ENCODE results near the gene CHRNA9. TPM values are rescaled to one million over a fixed set of nuclear protein-coding genes. Genes with fewer than 3 reads are reported as not detected.

The CHRNA9 gene
- total RNA-seq, 1 experiment from 2014 or later: 1.2 TPM

- H3K4me3 Mint-ChIP-seq: no peak overlapping the region
- no peaks in the 10 kb centered on the region for H3K36me3 Mint-ChIP-seq
- no peaks in the 10 kb centered on the region for H3K4me1 Mint-ChIP-seq
- ChIA-PET POLR2A (no interaction called here), CTCF (interaction anchor here (1.0 kb wide), 1 partner anchor 38 kb away, joined by 3 read pairs; no protein-coding TSS in a partner anchor)
- H3K27ac Mint-ChIP-seq: 0 out of 2 replicates have a peak overlapping the region, but pooled peaks have one; percentile 27
- no peak for TF ChIP-seq GABPB1 (CRISPR knock-in tag; IDR thresholded peaks at IDR 0.05)
- TF ChIP-seq NR3C1 (CRISPR knock-in tag; conservative IDR thresholded peaks at IDR 0.05; ENCODE audit: low read depth): no peak
- H3K27me3 Mint-ChIP-seq (ENCODE audit: low read depth): no peaks in the 10 kb centered on the region
- ATAC-seq (no peak), DNase-seq (ENCODE audit: low spot score) (no peak)
- H3K9me3 Mint-ChIP-seq: no peaks in the 10 kb centered on the region
Observed at GRCh38 chr4:40355131-40355530, 20.0 kb downstream of the CHRNA9 start.

GRCh38 chr4:40357738-40358137, 22.6 kb downstream of the CHRNA9 start:
- H3K9me3 Mint-ChIP-seq: peaks cover 12% of the 10 kb centered on the region
- no peak overlapping the region for H3K4me3 Mint-ChIP-seq
- H3K27me3 Mint-ChIP-seq (ENCODE audit: low read depth): no peaks in the 10 kb centered on the region
- ChIA-PET POLR2A (no interaction called here), CTCF (interaction anchor here (2.1 kb wide), 1 partner anchor 41 kb away, joined by 7 read pairs; no protein-coding TSS in a partner anchor)
- peaks cover 7% of the 10 kb centered on the region for H3K36me3 Mint-ChIP-seq
- H3K4me1 Mint-ChIP-seq: no peaks in the 10 kb centered on the region
- no peak overlapping the region; the same call in 1 of the 2 replicates for H3K27ac Mint-ChIP-seq
- ATAC-seq: no peak
- no peak for DNase-seq (ENCODE audit: low spot score)
- TF ChIP-seq ZNF512 (CRISPR knock-in tag; IDR thresholded peaks at IDR 0.05; ENCODE audit: borderline replicate concordance) (no peak), ATF3 (CRISPR knock-in tag; conservative IDR thresholded peaks at IDR 0.05) (no peak), ZNF425 (CRISPR knock-in tag; conservative IDR thresholded peaks at IDR 0.05) (no peak), NR2C2 (CRISPR knock-in tag; IDR thresholded peaks at IDR 0.05) (no peak), ZNF232 (CRISPR knock-in tag; IDR thresholded peaks at IDR 0.05) (no peak), TCF7 (CRISPR knock-in tag; IDR thresholded peaks at IDR 0.05; ENCODE audit: low read depth) (no peak), ZNF138 (CRISPR knock-in tag; conservative IDR thresholded peaks at IDR 0.05) (no peak), E2F4 (CRISPR knock-in tag; IDR thresholded peaks at IDR 0.05; ENCODE audit: borderline replicate concordance, low read depth) (no peak), FOXK1 (CRISPR knock-in tag; IDR thresholded peaks at IDR 0.05) (no peak), JAZF1 (CRISPR knock-in tag; IDR thresholded peaks at IDR 0.05) (no peak), RORB (CRISPR knock-in tag; IDR thresholded peaks at IDR 0.05) (no peak), RELA (CRISPR knock-in tag; IDR thresholded peaks at IDR 0.05; ENCODE audit: borderline replicate concordance) (no peak)

- Mint-ChIP-seq H3K4me3 (no peak overlapping the region), H3K9me3 (peaks cover 12% of the 10 kb centered on the region), H3K27me3 (ENCODE audit: low read depth) (no peaks in the 10 kb centered on the region), H3K36me3 (peaks cover 7% of the 10 kb centered on the region), H3K27ac (no peak overlapping the region), H3K4me1 (peaks cover 9% of the 10 kb centered on the region)
- ChIA-PET POLR2A (no interaction called here), CTCF (interaction anchor here (1.3 kb wide), 1 partner anchor 44 kb away, joined by 3 read pairs; no protein-coding TSS in a partner anchor)
- ATAC-seq (no peak), DNase-seq (ENCODE audit: low spot score) (no peak)
- no peak for TF ChIP-seq MYBL2 (CRISPR knock-in tag; IDR thresholded peaks at IDR 0.05)
- TF ChIP-seq NFYB (CRISPR knock-in tag; conservative IDR thresholded peaks at IDR 0.05; ENCODE audit: low read depth): no peak
- TF ChIP-seq RORB (CRISPR knock-in tag; IDR thresholded peaks at IDR 0.05): no peak
- no peak for TF ChIP-seq JUN (CRISPR knock-in tag; IDR thresholded peaks at IDR 0.05)
Observed at GRCh38 chr4:40361338-40361737, 26.2 kb downstream of the CHRNA9 start.

Data from WTC11 (cell line).